ENCODE measurements around the gene PALM. TPM values are rescaled to one million over a fixed set of nuclear protein-coding genes. Genes with fewer than 3 reads are reported as not detected.

The PALM gene
- total RNA-seq, 2 experiments from 2014 or later = 1.2 TPM; not detected in 1

GRCh38 chr19:747432-748273, 38.9 kb downstream of the PALM start:
- no peaks in the 10 kb centered on the region for H3K36me3 ChIP-seq (ENCODE audit: insufficient read depth, low read length)
- H3K4me2 ChIP-seq (ENCODE audit: low read length) = no peak overlapping the region
- H3K4me1 ChIP-seq (ENCODE audit: insufficient read depth, low read length, poor library complexity, severe bottlenecking) = no peaks in the 10 kb centered on the region
- H3K79me2 ChIP-seq (ENCODE audit: insufficient read depth, low read depth, low read length) = no peaks in the 10 kb centered on the region
- no peaks in the 10 kb centered on the region for H4K20me1 ChIP-seq (ENCODE audit: insufficient read depth, low read length)
- TF ChIP-seq CTCF (conservative IDR thresholded peaks at IDR 0.05; ENCODE audit: low read length) (no peak), EZH2phosphoT487 (IDR thresholded peaks at IDR 0.05; ENCODE audit: borderline replicate concordance, low read depth, low read length) (no peak)
- BruUV-seq (replicated peaks) = no TSS peak
- POLR2A ChIA-PET = no interaction called here
- CTCF ChIA-PET (ENCODE audit: unreplicated experiment) = no interaction called here
- no peak overlapping the region for H3K27ac ChIP-seq (ENCODE audit: low read depth, low read length, poor library complexity, severe bottlenecking)
- no peaks in the 10 kb centered on the region for H3K9me2 ChIP-seq (ENCODE audit: insufficient read depth, low read length)
- H2AFZ ChIP-seq (ENCODE audit: low read length) = no peak overlapping the region
- H3K4me3 ChIP-seq (ENCODE audit: low read depth, low read length, poor library complexity, severe bottlenecking) = no peak overlapping the region
- no peak for DNase-seq (ENCODE audit: low spot score)
- intact Hi-C loops (cut with micrococcal nuclease; ENCODE audit: unreplicated experiment) = no loop called here
- no peaks in the 10 kb centered on the region for H3K9me3 ChIP-seq (ENCODE audit: low read length)

GRCh38 chr19:748274-748598, 39.5 kb downstream of the PALM start:
- Histone ChIP-seq H4K20me1 (ENCODE audit: insufficient read depth, low read length) (no peaks in the 10 kb centered on the region), H3K9me3 (ENCODE audit: low read length) (no peaks in the 10 kb centered on the region), H3K4me3 (ENCODE audit: low read depth, low read length, poor library complexity, severe bottlenecking) (no peak overlapping the region), H3K9me2 (ENCODE audit: insufficient read depth, low read length) (no peaks in the 10 kb centered on the region), H2AFZ (ENCODE audit: low read length) (no peak overlapping the region), H3K36me3 (ENCODE audit: insufficient read depth, low read length) (no peaks in the 10 kb centered on the region), H3K4me2 (ENCODE audit: low read length) (no peak overlapping the region), H3K4me1 (ENCODE audit: insufficient read depth, low read length, poor library complexity, severe bottlenecking) (no peaks in the 10 kb centered on the region), H3K27ac (ENCODE audit: low read depth, low read length, poor library complexity, severe bottlenecking) (no peak overlapping the region), H3K79me2 (ENCODE audit: insufficient read depth, low read depth, low read length) (no peaks in the 10 kb centered on the region)
- intact Hi-C loops (cut with micrococcal nuclease; ENCODE audit: unreplicated experiment) = no loop called here
- ChIA-PET POLR2A (no interaction called here), CTCF (ENCODE audit: unreplicated experiment) (no interaction called here)
- TF ChIP-seq CTCF (conservative IDR thresholded peaks at IDR 0.05; ENCODE audit: low read length) (no peak), EZH2phosphoT487 (IDR thresholded peaks at IDR 0.05; ENCODE audit: borderline replicate concordance, low read depth, low read length) (no peak)
- no TSS peak for BruUV-seq (replicated peaks)
- DNase-seq (ENCODE audit: low spot score) = no peak

GRCh38 chr19:749811-750210, 41.1 kb downstream of the PALM start:
- TF ChIP-seq EZH2phosphoT487 (IDR thresholded peaks at IDR 0.05; ENCODE audit: borderline replicate concordance, low read depth, low read length) (no peak), CTCF (conservative IDR thresholded peaks at IDR 0.05; ENCODE audit: low read length) (no peak)
- BruUV-seq (replicated peaks) = no TSS peak
- Histone ChIP-seq H3K36me3 (ENCODE audit: insufficient read depth, low read length) (no peaks in the 10 kb centered on the region), H3K4me1 (ENCODE audit: insufficient read depth, low read length, poor library complexity, severe bottlenecking) (no peaks in the 10 kb centered on the region), H4K20me1 (ENCODE audit: insufficient read depth, low read length) (no peaks in the 10 kb centered on the region), H3K27ac (ENCODE audit: low read depth, low read length, poor library complexity, severe bottlenecking) (no peak overlapping the region), H3K9me2 (ENCODE audit: insufficient read depth, low read length) (no peaks in the 10 kb centered on the region), H3K4me2 (ENCODE audit: low read length) (no peak overlapping the region), H2AFZ (ENCODE audit: low read length) (no peak overlapping the region), H3K79me2 (ENCODE audit: insufficient read depth, low read depth, low read length) (no peaks in the 10 kb centered on the region), H3K4me3 (ENCODE audit: low read depth, low read length, poor library complexity, severe bottlenecking) (no peak overlapping the region), H3K9me3 (ENCODE audit: low read length) (no peaks in the 10 kb centered on the region)
- ChIA-PET POLR2A (interaction anchor here (0.7 kb wide), 1 partner anchor 213 kb away, joined by 4 read pairs; no protein-coding TSS in a partner anchor), CTCF (ENCODE audit: unreplicated experiment) (no interaction called here)
- intact Hi-C loops (cut with micrococcal nuclease; ENCODE audit: unreplicated experiment) = no loop called here
- DNase-seq (ENCODE audit: low spot score) = no peak
